GM20000 (cell line): Measurements from ENCODE around the gene RNF19B.
"Not testable (repeated sequence)": the region's sequence is repeated elsewhere in the genome, so short reads cannot be mapped to it uniquely, and the experiment has no call there.

Source experiments
- DNase-seq: peaks from one replicate; pipeline ENCODE4 v3.0.0; 2012; ENCODE audit warnings: low spot score
- TF ChIP-seq, protein P1 (sequence below): IDR thresholded peaks from 2 replicates; pipeline ENCODE4 v1.5.1; 2012; ENCODE audit warnings: mild to moderate bottlenecking, control low read depth; ENCODE audit errors: extremely low read depth, missing control alignments

RNF19B gene

DNA sequence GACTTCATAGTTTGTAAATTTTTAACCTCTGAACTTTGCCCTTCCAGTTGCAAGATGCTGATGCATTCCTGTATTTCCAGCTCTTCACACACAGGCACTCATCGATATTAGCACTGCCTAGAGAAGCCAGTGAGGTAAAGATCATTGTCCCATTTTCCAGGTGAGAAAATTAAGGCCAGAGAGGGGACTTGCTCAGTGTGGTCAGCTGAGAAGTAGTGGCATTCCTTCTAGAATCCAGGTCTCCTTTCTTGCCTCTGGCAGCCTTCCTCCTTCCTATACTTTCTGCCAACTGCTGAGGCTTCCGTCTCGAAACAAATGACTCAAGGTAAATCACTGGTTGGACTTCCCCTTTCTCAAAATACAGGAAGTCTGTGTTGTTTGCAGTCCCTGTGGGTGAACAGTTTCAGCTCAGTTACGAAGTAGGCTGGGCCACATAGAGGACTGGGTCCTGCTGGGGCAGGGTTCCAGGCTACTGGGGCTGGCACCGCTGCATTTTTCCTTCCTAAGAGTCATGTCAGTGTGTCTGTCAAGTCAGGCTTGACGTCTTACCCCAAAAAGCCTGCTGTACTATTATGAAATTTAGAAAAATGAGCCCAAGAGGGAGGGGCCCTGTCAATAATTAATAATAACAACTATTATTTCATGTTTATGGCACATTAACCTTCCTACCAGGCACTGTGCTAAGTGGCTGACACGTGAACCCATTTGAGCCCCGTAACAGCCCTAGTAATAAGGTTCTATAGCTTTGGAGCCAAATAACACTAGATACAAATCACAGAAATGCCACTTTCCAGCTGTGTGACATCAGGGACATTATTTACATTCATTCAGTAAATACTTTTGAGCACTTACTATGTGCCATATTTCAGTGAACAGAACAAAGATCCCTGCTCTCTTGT lies 16.6 kb upstream of the RNF19B start:
- TF ChIP-seq, protein P1, sequence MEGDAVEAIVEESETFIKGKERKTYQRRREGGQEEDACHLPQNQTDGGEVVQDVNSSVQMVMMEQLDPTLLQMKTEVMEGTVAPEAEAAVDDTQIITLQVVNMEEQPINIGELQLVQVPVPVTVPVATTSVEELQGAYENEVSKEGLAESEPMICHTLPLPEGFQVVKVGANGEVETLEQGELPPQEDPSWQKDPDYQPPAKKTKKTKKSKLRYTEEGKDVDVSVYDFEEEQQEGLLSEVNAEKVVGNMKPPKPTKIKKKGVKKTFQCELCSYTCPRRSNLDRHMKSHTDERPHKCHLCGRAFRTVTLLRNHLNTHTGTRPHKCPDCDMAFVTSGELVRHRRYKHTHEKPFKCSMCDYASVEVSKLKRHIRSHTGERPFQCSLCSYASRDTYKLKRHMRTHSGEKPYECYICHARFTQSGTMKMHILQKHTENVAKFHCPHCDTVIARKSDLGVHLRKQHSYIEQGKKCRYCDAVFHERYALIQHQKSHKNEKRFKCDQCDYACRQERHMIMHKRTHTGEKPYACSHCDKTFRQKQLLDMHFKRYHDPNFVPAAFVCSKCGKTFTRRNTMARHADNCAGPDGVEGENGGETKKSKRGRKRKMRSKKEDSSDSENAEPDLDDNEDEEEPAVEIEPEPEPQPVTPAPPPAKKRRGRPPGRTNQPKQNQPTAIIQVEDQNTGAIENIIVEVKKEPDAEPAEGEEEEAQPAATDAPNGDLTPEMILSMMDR: no peak

DNA sequence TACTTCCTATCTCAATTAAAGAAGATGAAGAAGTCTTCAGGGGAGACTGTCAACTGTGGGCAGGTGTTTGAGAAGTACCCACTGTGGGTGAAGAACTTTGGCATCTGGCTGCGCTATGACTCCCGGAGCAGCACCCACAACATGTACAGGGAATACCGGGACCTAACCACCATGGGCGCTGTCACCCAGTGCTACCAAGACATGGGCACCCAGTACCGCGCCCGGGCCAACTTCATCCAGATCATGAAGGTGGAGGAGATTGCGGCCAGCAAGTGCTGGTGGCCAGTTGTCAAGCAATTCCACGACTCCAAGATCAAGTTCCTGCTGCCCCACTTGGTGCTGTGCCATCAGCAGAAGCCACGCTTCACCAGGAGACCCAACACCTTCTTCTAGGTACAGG lies 15.5 kb upstream of the RNF19B start:
- DNase-seq: no peak
- TF ChIP-seq, protein P1: no peak

More for the DNA sequence above, 16.6 kb upstream of the RNF19B start:
- DNase-seq: peak; percentile 87

DNA sequence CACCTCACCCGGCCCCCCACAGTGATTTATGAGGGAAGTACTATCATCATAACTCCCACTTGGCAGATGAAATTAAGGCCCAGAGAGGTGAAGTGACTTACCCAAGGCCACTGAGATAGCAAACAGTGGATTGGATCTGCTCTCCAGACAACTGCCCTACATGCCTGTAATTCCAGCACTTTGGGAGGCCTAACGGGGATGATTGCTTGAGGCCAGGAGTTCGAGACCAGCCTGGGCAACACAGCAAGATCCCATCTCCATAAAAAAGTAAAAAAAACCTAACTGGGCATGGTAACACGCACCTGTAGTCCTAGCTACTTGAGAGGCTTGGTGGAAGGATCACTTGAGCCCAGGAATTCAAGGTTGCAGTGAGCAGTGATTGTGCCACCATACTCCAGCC lies 14.2 kb upstream of the RNF19B start:
- no peak for DNase-seq
- TF ChIP-seq, protein P1: no peak

DNA sequence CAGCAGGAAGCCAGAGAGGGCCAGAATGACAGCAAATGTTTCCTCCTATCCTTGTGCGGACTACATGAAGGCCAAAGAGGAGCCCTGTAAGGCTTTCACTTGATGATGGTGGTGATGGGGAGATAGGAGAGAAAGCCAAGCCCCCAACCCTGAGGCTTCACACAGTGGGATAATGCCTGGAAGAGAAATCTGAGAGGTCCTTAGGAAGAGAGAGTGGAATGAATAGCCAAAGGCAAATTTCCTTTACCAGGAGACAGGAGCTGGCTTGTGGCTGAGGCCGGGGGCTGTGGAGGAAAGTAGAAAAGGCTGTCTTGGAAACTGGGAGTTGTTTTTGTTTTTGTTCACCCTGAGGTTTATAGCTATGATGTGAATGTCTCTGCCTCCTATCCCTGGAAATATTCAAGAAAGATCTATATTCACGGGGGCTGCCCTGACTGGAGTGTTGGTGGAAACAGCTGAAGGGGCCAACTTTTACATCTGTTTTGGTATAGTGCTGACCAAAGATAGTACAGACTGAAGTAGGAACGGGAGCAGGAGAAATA lies 13.0 kb upstream of the RNF19B start:
- no peak for DNase-seq
- TF ChIP-seq, protein P1: no peak

DNA sequence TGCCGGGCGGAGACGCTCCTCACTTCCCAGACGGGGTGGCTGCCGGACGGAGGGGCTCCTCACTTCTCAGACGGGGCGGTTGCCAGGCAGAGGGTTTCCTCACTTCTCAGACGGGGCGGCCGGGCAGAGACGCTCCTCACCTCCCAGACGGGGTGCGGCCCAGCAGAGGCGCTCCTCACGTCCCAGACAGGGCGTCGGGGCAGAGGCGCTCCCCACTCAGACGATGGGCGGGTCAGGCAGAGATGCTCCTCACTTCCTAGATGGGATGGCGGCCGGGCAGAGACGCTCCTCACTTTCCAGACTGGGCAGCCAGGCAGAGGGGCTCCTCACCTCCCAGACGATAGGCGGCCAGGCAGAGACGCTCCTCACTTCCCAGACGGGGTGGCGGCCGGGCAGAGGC lies 10.4 kb upstream of the RNF19B start:
- not testable (repeated sequence) for DNase-seq

DNA sequence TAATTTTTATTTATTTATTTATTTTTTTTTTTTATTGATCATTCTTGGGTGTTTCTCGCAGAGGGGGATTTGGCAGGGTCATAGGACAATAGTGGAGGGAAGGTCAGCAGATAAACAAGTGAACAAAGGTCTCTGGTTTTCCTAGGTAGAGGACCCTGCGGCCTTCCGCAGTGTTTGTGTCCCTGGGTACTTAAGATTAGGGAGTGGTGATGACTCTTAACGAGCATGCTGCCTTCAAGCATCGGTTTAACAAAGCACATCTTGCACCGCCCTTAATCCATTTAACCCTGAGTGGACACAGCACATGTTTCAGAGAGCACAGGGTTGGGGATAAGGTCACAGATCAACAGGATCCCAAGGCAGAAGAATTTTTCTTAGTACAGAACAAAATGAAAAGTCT lies 8.8 kb upstream of the RNF19B start:
- DNase-seq: not testable (repeated sequence)

DNA sequence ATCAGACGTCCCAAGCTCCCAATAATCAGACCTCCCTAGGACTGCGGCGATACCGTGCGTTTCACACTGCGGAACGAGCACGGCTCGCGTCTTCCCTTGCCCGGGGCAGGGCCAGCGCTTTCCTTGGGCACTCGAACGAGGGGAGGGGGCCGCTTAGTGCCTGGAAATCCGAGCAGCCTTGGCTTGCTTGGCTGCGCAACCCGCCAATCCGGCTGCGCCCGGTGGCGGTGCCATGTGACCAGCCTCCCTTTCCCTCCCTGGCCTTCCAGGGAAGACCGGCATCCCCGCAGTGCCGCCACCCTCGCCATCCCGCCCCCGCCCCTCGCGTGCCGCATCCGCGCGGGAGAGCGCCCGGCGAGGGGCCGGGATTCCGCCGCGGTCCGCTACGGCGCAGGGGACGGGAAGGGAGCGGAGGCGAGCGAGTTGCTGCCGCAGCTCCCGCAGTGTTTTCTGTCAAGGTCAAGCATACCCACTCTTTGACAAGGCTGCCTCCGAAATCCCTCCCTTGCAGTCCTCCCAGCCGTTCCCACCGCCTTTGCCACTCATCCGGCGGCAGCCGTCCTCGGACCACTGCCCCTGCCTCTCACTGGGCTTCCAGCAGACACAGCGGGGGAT lies 8.3 kb upstream of the RNF19B start:
- TF ChIP-seq, protein P1: no peak
- peak; percentile 52 for DNase-seq

DNA sequence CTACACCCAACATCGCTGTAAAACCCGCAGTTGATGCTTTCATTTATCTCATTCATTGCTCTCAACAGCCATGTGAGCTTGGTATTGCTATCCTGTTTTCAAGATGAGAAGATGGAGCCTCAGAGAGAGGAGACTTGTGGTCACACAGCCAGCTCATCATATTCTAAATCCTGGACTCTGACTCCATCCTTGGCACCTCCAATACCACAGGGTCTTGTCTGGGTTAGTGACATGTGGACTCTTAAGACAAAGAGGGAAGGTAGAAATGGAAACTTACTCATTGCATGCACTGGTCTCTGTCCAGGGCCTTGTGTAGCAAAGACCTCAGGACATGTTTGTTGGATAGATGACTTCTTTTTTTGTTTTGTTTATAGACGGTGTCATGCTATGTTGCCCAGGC lies 7.0 kb upstream of the RNF19B start:
- TF ChIP-seq, protein P1: no peak
- DNase-seq: no peak
